AG04450 (cell line): ENCODE results near the gene COX15. TPM values are rescaled to one million over a fixed set of nuclear protein-coding genes. Genes with fewer than 3 reads are reported as not detected.

Experiments used
- CTCF ChIA-PET: fragments of 300-600, 350-600 bp; formaldehyde crosslinking; extraction: SDS; loops from one replicate; lab custom pipeline; 2022; ENCODE audit warnings: antibody characterized with exemption, inconsistent platforms; lab: Charles Lee
- POLR2A ChIA-PET: fragments of 350-600 bp; formaldehyde crosslinking; extraction: SDS; loops from one replicate; lab custom pipeline; 2021; ENCODE audit warnings: antibody characterized with exemption, inconsistent platforms; lab: Yijun Ruan, JAX
- DNase-seq: peaks from one replicate; pipeline ENCODE4 v3.0.0-alpha.2; 2011; ENCODE audit warnings: low read depth, low spot score
- H3K27ac ChIP-seq: one replicate; pipeline ENCODE4 v1.5.1; 2012; ENCODE audit warnings: low read depth, low read length, control low read depth
- H3K27me3 ChIP-seq: one replicate; pipeline ENCODE4 v1.6.0; 2012; ENCODE audit warnings: low read length; ENCODE audit not compliant: control insufficient read depth, insufficient read depth
- H3K4me3 ChIP-seq: 2 replicates; pipeline ENCODE4 v1.5.1; 2011; ENCODE audit warnings: mild to moderate bottlenecking, low read depth, low read length, control low read depth
- H3K9me3 ChIP-seq: 2 replicates; pipeline ENCODE4 v1.5.1; 2012; ENCODE audit warnings: low read length; ENCODE audit not compliant: control insufficient read depth, insufficient read depth
- polyA plus RNA-seq: library from polyadenylated mRNA; depleted of rRNA; stranded (reverse); fragments of >200 nt; gene quantifications from 2 replicates; pipeline ENCODE4 v1.2.3, GENCODE V29; 2011
- TF ChIP-seq, protein P1 (sequence below): IDR thresholded peaks from 2 replicates; pipeline ENCODE4 v1.5.1; 2011; ENCODE audit warnings: low read depth, low read length, control low read depth, inconsistent platforms

COX15 gene
- polyA plus RNA-seq, 1 experiment: 32.2 TPM

DNA sequence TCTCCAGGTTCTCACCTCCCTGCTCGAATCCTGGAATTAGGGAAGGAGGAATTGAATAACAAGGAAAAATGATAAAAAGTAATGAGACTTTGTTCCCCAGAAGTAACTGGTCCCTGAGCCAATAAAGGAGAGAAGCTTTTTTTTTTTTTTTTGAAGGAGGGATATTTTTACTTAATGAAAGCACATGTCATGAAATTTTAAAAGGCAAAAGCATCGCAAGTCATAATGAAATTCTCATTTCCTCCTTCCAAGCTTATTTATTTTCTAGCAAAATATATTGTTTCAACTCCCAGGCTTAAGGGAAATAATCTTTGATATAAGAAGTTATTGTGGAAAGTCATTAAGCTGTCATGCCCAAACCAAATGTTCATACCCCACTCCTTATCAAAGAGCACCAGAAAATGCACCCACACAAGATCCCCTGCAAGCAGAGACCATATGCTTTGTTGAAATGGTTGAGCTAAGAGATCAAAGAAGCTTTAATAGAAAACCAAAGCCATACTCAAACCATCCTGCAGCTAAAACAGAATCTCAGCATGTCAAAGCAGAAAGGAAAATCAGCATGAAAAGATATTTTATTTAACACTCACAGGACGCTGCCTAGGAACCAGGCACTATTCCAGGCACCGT, 33.9 kb upstream of the COX15 start:
- H3K27ac ChIP-seq: no peak overlapping the region
- POLR2A ChIA-PET: no interaction called here
- no peak overlapping the region for H3K4me3 ChIP-seq
- CTCF ChIA-PET: interaction anchor here (0.6 to 1.6 kb wide), 3 partner anchors 22 to 163 kb away, joined by 3 to 4 read pairs (median 4); no protein-coding TSS in a partner anchor
- H3K9me3 ChIP-seq: peaks cover 3% of the 10 kb centered on the region; the same call in 1 of the 2 replicates
- DNase-seq: no peak
- TF ChIP-seq, protein P1, sequence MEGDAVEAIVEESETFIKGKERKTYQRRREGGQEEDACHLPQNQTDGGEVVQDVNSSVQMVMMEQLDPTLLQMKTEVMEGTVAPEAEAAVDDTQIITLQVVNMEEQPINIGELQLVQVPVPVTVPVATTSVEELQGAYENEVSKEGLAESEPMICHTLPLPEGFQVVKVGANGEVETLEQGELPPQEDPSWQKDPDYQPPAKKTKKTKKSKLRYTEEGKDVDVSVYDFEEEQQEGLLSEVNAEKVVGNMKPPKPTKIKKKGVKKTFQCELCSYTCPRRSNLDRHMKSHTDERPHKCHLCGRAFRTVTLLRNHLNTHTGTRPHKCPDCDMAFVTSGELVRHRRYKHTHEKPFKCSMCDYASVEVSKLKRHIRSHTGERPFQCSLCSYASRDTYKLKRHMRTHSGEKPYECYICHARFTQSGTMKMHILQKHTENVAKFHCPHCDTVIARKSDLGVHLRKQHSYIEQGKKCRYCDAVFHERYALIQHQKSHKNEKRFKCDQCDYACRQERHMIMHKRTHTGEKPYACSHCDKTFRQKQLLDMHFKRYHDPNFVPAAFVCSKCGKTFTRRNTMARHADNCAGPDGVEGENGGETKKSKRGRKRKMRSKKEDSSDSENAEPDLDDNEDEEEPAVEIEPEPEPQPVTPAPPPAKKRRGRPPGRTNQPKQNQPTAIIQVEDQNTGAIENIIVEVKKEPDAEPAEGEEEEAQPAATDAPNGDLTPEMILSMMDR: no peak
- H3K27me3 ChIP-seq: no peaks in the 10 kb centered on the region

DNA sequence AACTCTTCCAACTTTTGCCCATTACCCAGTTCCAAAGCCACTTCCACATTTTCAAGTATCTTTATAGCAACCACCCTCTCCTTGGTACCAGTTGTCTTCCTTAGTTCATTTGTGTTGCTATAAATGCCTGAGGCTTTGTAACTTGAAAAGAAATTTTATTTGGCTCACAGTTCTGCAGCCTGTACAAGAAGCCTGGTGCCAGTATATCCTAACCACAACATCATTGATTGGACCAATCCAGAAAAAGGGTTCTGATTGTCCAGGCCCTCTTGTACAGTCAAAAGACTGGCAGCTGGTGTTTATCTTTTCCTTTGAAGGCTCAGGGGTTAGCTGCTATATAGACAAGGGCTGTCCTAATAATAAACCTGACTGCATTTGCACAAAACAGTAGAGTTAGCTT, 29.4 kb upstream of the COX15 start:
- Histone ChIP-seq H3K27ac (no peak overlapping the region), H3K4me3 (no peak overlapping the region), H3K9me3 (no peaks in the 10 kb centered on the region; the same call in none of the 2 replicates), H3K27me3 (no peaks in the 10 kb centered on the region)
- no peak for DNase-seq
- TF ChIP-seq, protein P1: no peak
- ChIA-PET POLR2A (no interaction called here), CTCF (no interaction called here)

DNA sequence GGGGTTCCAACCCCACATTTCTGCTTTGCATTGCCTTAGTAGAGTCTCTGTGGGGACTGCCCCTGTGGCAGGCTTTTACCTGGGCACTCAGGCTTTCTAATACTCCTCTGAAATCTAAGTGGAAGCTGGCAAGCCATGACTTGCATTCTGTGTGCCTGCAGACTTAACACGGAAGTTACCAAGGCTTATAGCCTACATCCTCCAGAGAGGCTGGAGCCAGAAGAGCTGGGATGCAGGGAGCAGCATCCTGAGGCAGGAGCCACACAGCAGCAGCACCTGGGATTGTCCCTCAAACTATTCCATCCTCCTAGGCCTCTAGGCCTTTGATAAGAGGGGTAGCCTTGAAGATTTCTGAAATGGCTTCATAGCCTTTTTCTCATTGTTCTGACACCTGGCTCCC, 28.4 kb upstream of the COX15 start:
- Histone ChIP-seq H3K4me3 (no peak overlapping the region), H3K27me3 (no peaks in the 10 kb centered on the region), H3K27ac (no peak overlapping the region), H3K9me3 (no peaks in the 10 kb centered on the region; the same call in none of the 2 replicates)
- no peak for DNase-seq
- CTCF ChIA-PET: no interaction called here
- TF ChIP-seq, protein P1: no peak
- POLR2A ChIA-PET: no interaction called here

DNA sequence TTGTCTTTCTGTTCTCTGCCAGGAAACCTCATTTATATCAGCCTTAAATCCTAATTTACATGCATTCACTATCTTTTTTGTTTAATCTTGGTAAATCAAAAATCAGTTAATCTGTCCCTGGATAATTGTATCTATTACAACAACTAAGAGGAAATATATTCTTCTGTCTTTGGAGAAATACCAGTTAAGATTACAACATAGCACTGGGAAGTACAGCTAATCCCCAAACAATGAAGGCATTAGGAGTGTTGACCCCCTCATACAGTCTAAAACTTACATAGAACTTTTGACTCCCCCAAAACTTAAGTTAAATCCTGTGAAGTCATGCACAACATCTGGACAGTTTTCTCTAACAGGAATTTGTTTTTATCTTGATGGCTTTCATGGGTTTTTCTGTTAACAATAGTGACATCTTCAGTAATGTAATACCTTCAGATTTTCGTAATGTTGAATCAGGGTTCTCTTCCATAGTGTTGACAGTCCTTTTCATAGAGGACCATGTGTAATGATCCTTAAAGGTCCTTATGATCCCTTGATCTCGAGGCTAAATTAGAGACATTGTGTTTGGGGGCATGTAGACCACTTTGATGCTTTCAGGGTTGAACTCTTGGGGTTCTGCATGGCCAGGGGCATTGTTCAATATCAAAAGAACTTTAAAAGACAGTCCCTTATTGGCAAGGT, 26.4 kb upstream of the COX15 start:
- no peaks in the 10 kb centered on the region; the same call in none of the 2 replicates for H3K9me3 ChIP-seq
- TF ChIP-seq, protein P1: no peak
- DNase-seq: no peak
- H3K27me3 ChIP-seq: no peaks in the 10 kb centered on the region
- no peak overlapping the region for H3K27ac ChIP-seq
- ChIA-PET CTCF (no interaction called here), POLR2A (no interaction called here)
- H3K4me3 ChIP-seq: no peak overlapping the region

DNA sequence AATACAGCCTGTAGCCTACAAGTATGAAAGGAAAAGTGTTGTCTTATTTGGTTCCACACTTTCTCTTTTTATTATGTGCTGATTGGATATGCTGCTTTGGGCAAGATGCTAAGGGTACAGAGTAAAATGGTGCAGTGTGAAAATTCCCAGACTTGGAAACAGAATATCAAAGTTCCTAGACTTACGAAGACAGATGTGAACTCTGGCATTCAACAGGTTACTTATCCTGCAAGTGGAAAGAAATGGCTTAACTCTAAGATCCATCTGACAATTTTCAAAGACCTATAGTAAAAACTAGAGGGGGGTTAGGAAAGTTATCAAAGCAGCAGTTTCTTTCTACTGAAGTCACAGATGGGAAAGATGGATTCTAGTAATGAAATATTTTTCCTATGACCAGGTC, 24.2 kb upstream of the COX15 start:
- no peaks in the 10 kb centered on the region for H3K27me3 ChIP-seq
- H3K9me3 ChIP-seq: no peaks in the 10 kb centered on the region; the same call in none of the 2 replicates
- H3K27ac ChIP-seq: no peak overlapping the region
- H3K4me3 ChIP-seq: no peak overlapping the region
- ChIA-PET POLR2A (no interaction called here), CTCF (interaction anchor here (0.9 kb wide), 1 partner anchor 89 kb away, joined by 4 read pairs; no protein-coding TSS in a partner anchor)
- TF ChIP-seq, protein P1: no peak
- no peak for DNase-seq
